B cell (primary cell): ENCODE measurements around the gene PSME3IP1. TPM values are rescaled to one million over a fixed set of nuclear protein-coding genes. Genes with fewer than 3 reads are reported as not detected.

Experiments
- ATAC-seq: fragments of 200-7000 bp; cut with Tn5 transposase; one replicate; pipeline ENCODE4 v1.10.0; 2021; ENCODE audit warnings: low read depth, mild to moderate bottlenecking, moderate number of reproducible peaks, moderate library complexity
- CTCF ChIA-PET: fragments of 350-600 bp; sonication (Branson Sonifier 250); formaldehyde crosslinking; loops from one replicate; lab custom pipeline; 2021; ENCODE audit warnings: antibody characterized with exemption, inconsistent platforms; lab: Charles Lee
- POLR2A ChIA-PET: fragments of 350-600 bp; sonication (Branson Sonifier 250); formaldehyde crosslinking; loops from one replicate; lab custom pipeline; 2021; ENCODE audit warnings: antibody characterized with exemption; lab: Charles Lee
- DNase-seq: peaks from one replicate; pipeline ENCODE4 v3.0.0; 2013
- H2AFZ ChIP-seq: 2 replicates; pipeline ENCODE4 v1.6.1; 2012; ENCODE audit warnings: mild to moderate bottlenecking, low read depth, low read length; ENCODE audit not compliant: insufficient read depth, poor library complexity, severe bottlenecking
- H3K27ac ChIP-seq, 2 donors: 1 replicate in 1 of 2; 2 replicates in 1 of 2; pipeline ENCODE4 v1.5.1; 2012 to 2013; ENCODE audit warnings: low read length in 2 of 2, mild to moderate bottlenecking in 2 of 2, moderate library complexity in 1 of 2
- H3K27me3 ChIP-seq, 4 experiments: fragments of 200-600 bp in 1 of 4; sonication (generic) in 1 of 4; replicated peaks in 1 of 4; 1 replicate in 2 of 4; 2 replicates in 2 of 4; pipeline versions ENCODE4 v1.6.1 to v1.7.0; 2013 to 2016; ENCODE audit warnings: low read length in 3 of 4, mild to moderate bottlenecking in 2 of 4, mixed read lengths in 1 of 4, moderate library complexity in 1 of 4; ENCODE audit not compliant: insufficient read depth in 4 of 4, control insufficient read depth in 3 of 4; ENCODE audit errors: control extremely low read depth in 1 of 4
- H3K36me3 ChIP-seq, 2 experiments: replicated peaks in 1 of 2; 1 replicate in 1 of 2; 2 replicates in 1 of 2; pipeline versions ENCODE4 v1.6.1 to v1.7.1; 2013; ENCODE audit warnings: low read length in 1 of 2; ENCODE audit not compliant: insufficient read depth in 2 of 2, control insufficient read depth in 1 of 2; ENCODE audit errors: control extremely low read depth in 1 of 2, extremely low read depth in 1 of 2
- H3K4me1 ChIP-seq, 2 donors: fragments of 200-600 bp in 1 of 2; sonication (generic) in 1 of 2; 1 replicate in 1 of 2; 2 replicates in 1 of 2; pipeline versions ENCODE4 v1.5.1 to v1.6.1; 2013 to 2017; ENCODE audit warnings: low read length in 2 of 2; ENCODE audit not compliant: control insufficient read depth in 2 of 2, insufficient read depth in 2 of 2
- H3K4me2 ChIP-seq: replicated peaks from 2 replicates; pipeline ENCODE3; 2012; ENCODE audit warnings: mild to moderate bottlenecking, low read depth, low read length; ENCODE audit not compliant: poor library complexity, severe bottlenecking
- H3K4me3 ChIP-seq, 5 experiments: fragments of 200-600 bp in 1 of 5; sonication (generic) in 1 of 5; 1 replicate in 3 of 5; 2 replicates in 2 of 5; pipeline versions ENCODE4 v1.5.1 to v1.7.0; 2011 to 2016; ENCODE audit warnings: low read length in 4 of 5, mild to moderate bottlenecking in 4 of 5, low read depth in 2 of 5, control low read depth in 1 of 5, moderate library complexity in 1 of 5; ENCODE audit not compliant: insufficient read depth in 1 of 5; ENCODE audit errors: control extremely low read depth in 1 of 5, extremely low read depth in 1 of 5
- H3K79me2 ChIP-seq: fragments of 200-600 bp; sonication (generic); one replicate; pipeline ENCODE4 v1.6.0; 2016; ENCODE audit warnings: low read length; ENCODE audit not compliant: control insufficient read depth, insufficient read depth
- H3K9ac ChIP-seq: fragments of 200-600 bp; sonication (generic); 2 replicates; pipeline ENCODE4 v1.6.1; 2017; ENCODE audit warnings: mild to moderate bottlenecking, low read length, moderate library complexity
- H3K9me3 ChIP-seq, 3 donors: one replicate each; pipeline versions ENCODE4 v1.6.1 to v1.7.1; 2013; ENCODE audit warnings: low read length in 2 of 3; ENCODE audit not compliant: control insufficient read depth in 2 of 3, insufficient read depth in 1 of 3; ENCODE audit errors: control extremely low read depth in 1 of 3
- H4K20me1 ChIP-seq: 2 replicates; pipeline ENCODE4 v1.6.0; 2012; ENCODE audit warnings: mild to moderate bottlenecking, low read length; ENCODE audit not compliant: insufficient read depth, control insufficient read depth, poor library complexity, severe bottlenecking
- H3K27ac Mint-ChIP-seq: one replicate; pipeline ENCODE4 v1.8.0; 2021; ENCODE audit warnings: mixed read lengths
- H3K27me3 Mint-ChIP-seq: one replicate; pipeline ENCODE4 v1.8.0; 2021; ENCODE audit warnings: mixed read lengths
- H3K4me1 Mint-ChIP-seq: one replicate; pipeline ENCODE4 v1.8.0; 2021; ENCODE audit warnings: mixed read lengths
- H3K4me3 Mint-ChIP-seq: one replicate; pipeline ENCODE4 v1.8.0; 2021; ENCODE audit warnings: mixed read lengths
- H3K9me3 Mint-ChIP-seq: one replicate; pipeline ENCODE4 v1.8.0; 2022; ENCODE audit warnings: mixed read lengths; ENCODE audit not compliant: insufficient read depth
- EZH2 ChIP-seq: IDR thresholded peaks from 2 replicates; pipeline ENCODE4 v1.6.1; 2012; ENCODE audit warnings: borderline replicate concordance, low read depth, mild to moderate bottlenecking, moderate library complexity, low read length; ENCODE audit not compliant: insufficient read depth, poor library complexity, severe bottlenecking
- WGBS: methylation state at CpG from one replicate; pipeline ENCODE4 v1.1.5; 2013; ENCODE audit warnings: missing lambda C conversion rate; ENCODE audit not compliant: insufficient coverage; 5-methylcytosine and 5-hydroxymethylcytosine counted together
- intact Hi-C: fragments of 100-400 bp; cut with micrococcal nuclease; formaldehyde crosslinking; loops from one replicate; pipeline ENCODE4 v1.10.0; 2022
- polyA plus RNA-seq: library from polyadenylated mRNA; depleted of rRNA; stranded (reverse); fragments of >200 nt; gene quantifications from 2 replicates; pipeline ENCODE4 v1.2.3, GENCODE V29; 2012
- total RNA-seq, 2 donors: library from RNA; stranded (reverse); fragments of 120-200 nt in 1 of 2; gene quantifications; 1 replicate in 1 of 2; 2 replicates in 1 of 2; pipeline versions ENCODE4 v1.2.3 to v1.2.4, GENCODE V29; 2013 to 2022
- TF ChIP-seq, protein P1 (sequence below): fragments of 200-600 bp; IDR thresholded peaks from one replicate; pipeline ENCODE4 v1.8.0; 2022; ENCODE audit warnings: antibody characterized with exemption, mild to moderate bottlenecking

Gene PSME3IP1
- total and polyA plus RNA-seq, 2 donors (not counting 1 experiment from before 2014, with no cell fraction given): 125 to 166 TPM

DNA sequence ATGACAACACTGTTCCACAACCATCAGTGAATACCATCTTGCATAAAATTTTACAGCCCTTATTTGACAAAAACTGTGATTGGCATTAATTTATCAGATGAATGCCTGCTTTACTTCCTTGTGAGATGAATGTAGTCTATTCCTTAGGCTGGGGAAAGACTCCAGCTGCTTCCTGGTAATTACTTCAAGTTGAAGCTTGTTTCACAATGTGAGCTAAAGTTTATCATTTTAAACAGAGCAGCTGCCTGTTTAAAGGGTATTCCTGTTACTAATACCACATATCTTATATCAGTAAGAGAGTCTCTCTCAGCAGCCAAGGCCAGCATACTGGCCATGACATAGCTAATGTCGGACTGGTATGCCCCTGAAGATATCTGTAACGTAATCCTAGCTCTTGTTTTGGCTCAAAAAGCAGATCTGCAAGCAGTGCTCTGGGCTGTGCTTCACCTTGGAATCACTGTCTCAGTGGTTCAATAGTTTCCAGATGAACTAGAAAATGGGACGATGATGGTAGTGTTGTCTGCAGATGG lies 46.0 kb upstream of the PSME3IP1 start:
- ATAC-seq (no peak), DNase-seq (no peak)
- H3K27me3 Mint-ChIP-seq: no peaks in the 10 kb centered on the region
- peaks cover 25% of the 10 kb centered on the region for H3K4me1 Mint-ChIP-seq
- Histone ChIP-seq H3K79me2 (no peaks in the 10 kb centered on the region), H4K20me1 (no peaks in the 10 kb centered on the region), H3K4me2 (no peak overlapping the region), H3K4me1 (peaks cover 23 to 24% of the 10 kb centered on the region in 2 donors), H3K27ac (no peak overlapping the region), H3K4me3 (no peak overlapping the region), H3K36me3 (peaks cover 13 to 50% of the 10 kb centered on the region in 2 experiments), H3K27me3 (no peaks in the 10 kb centered on the region), H2AFZ (no peak overlapping the region), H3K9ac (no peak overlapping the region), H3K9me3 (no peaks in the 10 kb centered on the region)
- ChIA-PET CTCF (interaction anchor here (1.3 kb wide), 1 partner anchor 9 kb away, joined by 5 read pairs; no protein-coding TSS in a partner anchor), POLR2A (no interaction called here)
- H3K27ac Mint-ChIP-seq: no peak overlapping the region
- WGBS: 100% methylated on average over 3 of the region's 3 CpGs
- no peak for TF ChIP-seq EZH2
- TF ChIP-seq, protein P1, sequence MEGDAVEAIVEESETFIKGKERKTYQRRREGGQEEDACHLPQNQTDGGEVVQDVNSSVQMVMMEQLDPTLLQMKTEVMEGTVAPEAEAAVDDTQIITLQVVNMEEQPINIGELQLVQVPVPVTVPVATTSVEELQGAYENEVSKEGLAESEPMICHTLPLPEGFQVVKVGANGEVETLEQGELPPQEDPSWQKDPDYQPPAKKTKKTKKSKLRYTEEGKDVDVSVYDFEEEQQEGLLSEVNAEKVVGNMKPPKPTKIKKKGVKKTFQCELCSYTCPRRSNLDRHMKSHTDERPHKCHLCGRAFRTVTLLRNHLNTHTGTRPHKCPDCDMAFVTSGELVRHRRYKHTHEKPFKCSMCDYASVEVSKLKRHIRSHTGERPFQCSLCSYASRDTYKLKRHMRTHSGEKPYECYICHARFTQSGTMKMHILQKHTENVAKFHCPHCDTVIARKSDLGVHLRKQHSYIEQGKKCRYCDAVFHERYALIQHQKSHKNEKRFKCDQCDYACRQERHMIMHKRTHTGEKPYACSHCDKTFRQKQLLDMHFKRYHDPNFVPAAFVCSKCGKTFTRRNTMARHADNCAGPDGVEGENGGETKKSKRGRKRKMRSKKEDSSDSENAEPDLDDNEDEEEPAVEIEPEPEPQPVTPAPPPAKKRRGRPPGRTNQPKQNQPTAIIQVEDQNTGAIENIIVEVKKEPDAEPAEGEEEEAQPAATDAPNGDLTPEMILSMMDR: no peak
- intact Hi-C loops: no loop called here
- H3K9me3 Mint-ChIP-seq: no peaks in the 10 kb centered on the region
- no peak overlapping the region for H3K4me3 Mint-ChIP-seq

DNA sequence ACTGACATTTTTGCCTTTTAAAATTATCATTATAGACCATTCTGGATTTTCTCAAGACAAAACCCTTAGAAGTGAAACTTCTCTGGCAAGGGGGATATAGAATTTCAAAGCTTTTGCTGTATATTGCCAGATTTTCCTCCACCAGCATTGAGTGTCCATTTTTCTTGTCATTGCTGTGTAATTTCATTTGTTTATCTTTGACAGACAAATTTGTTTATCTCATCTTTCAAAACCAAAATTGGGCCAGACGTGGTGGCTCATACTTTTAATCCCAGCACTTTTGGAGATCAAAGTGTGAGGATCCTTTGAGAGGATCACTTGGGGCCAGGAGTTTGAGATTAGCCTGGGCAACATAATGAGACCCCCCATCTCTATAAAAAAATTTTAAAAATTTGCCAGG lies 43.2 kb upstream of the PSME3IP1 start:
- Histone ChIP-seq H3K9ac (no peak overlapping the region), H3K9me3 (no peaks in the 10 kb centered on the region), H3K36me3 (peaks cover 12 to 74% of the 10 kb centered on the region in 2 experiments), H3K4me2 (no peak overlapping the region), H3K4me1 (no peaks in the 10 kb centered on the region), H3K4me3 (no peak overlapping the region), H3K79me2 (no peaks in the 10 kb centered on the region), H3K27ac (no peak overlapping the region), H3K27me3 (no peaks in the 10 kb centered on the region), H4K20me1 (no peaks in the 10 kb centered on the region), H2AFZ (no peak overlapping the region)
- DNase-seq (no peak), ATAC-seq (no peak)
- POLR2A ChIA-PET: no interaction called here
- WGBS: no CpG with 5 or more reads among the region's 1 CpG
- Mint-ChIP-seq H3K4me3 (no peak overlapping the region), H3K9me3 (no peaks in the 10 kb centered on the region), H3K27me3 (no peaks in the 10 kb centered on the region), H3K27ac (no peak overlapping the region), H3K4me1 (peaks cover 2% of the 10 kb centered on the region)
- intact Hi-C loops: no loop called here
- CTCF ChIA-PET: no interaction called here
- TF ChIP-seq, protein P1: no peak
- no peak for TF ChIP-seq EZH2
